K562 (cell line): ENCODE data around the gene NRARP. TPM values are rescaled to one million over a fixed set of nuclear protein-coding genes. Genes with fewer than 3 reads are reported as not detected.

ENCODE experiments used
- DACH1 ChIP-seq: fragments of 450-650 bp; IDR thresholded peaks from 2 replicates; pipeline ENCODE4 v1.6.1; 2018; ENCODE audit not compliant: partially characterized antibody
- TEAD2 ChIP-seq: fragments of 450-650 bp; IDR thresholded peaks from 2 replicates; pipeline ENCODE4 v1.6.1; 2016; ENCODE audit warnings: missing genetic modification characterization, control low read depth, missing compliant biosample characterization
- polyA plus RNA-seq, 8 experiments: library from polyadenylated mRNA; depleted of rRNA in 4 of 8; stranded (reverse) in 5 of 8; unstranded in 3 of 8; fragments of >200 nt; fragmentation: Nextera tagmentation in 2 of 8; fragmentation: Illumina TruSeq in 1 of 8; extraction: Ambion mirVana in 2 of 8; extraction: Trizol in 1 of 8; gene quantifications; 2 replicates each; pipeline versions ENCODE4 v1.2.1 to v1.2.3, GENCODE V29; 2011 to 2014; ENCODE audit warnings: inconsistent platforms in 1 of 8, missing spikeins in 1 of 8
- total RNA-seq, 7 experiments: library from RNA; depleted of rRNA in 6 of 7; stranded (reverse); fragments of >200 nt in 6 of 7; fragmentation: Illumina TruSeq in 2 of 7; extraction: Trizol in 2 of 7; gene quantifications; 2 replicates each; pipeline versions ENCODE4 v1.2.1 to v1.2.3, GENCODE V29; 2011 to 2021; ENCODE audit warnings: low replicate concordance in 1 of 7
- TF ChIP-seq, protein P1 (sequence below), 2 experiments: fragments of 150-350 bp in 1 of 2; IDR thresholded peaks; 2 replicates each; pipeline ENCODE4 v1.6.1; 2012 to 2016; ENCODE audit warnings: low read depth in 2 of 2, low read length in 2 of 2, mild to moderate bottlenecking in 1 of 2, moderate library complexity in 1 of 2
- TF ChIP-seq, protein P2 (sequence below): fragments of 450-650 bp; IDR thresholded peaks from 2 replicates; pipeline ENCODE4 v1.6.1; 2016; ENCODE audit warnings: borderline replicate concordance

The NRARP gene
- total and polyA plus RNA-seq, 9 of the 15 experiments (the other 6 are each of a cell fraction or from before 2014, with no cell fraction given), result 2.0 to 24.5 (median 7.2) TPM; not detected in 2

DNA sequence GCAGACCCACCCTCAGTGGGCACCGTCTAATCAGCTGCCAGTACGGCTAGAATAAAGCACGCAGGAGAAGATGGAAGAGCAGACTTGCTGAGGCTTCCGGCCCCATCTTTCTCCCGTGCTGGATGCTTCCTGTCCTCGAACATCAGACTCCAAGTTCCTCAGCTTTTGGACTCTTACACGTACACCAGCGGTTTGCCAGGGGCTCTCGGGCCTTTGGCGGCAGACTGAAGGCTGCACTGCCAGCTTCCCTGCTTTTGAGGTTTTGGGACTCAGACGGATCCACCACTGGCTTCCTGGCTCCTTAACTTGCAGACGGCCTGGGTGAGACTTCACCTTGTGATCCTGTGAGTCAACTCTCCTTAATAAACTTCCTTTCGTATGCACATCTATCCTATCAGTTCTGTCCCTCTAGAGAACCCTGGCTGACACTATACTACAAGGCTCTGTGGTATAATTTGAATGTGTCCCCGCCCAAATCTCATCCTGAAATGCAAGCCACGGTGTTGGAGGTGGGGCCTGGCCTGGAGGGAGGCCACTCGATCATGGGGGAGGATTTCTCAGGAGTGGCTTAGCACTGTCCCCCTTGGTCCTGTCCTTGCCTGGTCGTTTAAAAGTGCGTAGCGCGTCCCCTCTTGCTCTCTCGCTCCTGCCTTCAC lies 31.1 kb upstream of the NRARP start (continued):
- TF ChIP-seq, protein P1, sequence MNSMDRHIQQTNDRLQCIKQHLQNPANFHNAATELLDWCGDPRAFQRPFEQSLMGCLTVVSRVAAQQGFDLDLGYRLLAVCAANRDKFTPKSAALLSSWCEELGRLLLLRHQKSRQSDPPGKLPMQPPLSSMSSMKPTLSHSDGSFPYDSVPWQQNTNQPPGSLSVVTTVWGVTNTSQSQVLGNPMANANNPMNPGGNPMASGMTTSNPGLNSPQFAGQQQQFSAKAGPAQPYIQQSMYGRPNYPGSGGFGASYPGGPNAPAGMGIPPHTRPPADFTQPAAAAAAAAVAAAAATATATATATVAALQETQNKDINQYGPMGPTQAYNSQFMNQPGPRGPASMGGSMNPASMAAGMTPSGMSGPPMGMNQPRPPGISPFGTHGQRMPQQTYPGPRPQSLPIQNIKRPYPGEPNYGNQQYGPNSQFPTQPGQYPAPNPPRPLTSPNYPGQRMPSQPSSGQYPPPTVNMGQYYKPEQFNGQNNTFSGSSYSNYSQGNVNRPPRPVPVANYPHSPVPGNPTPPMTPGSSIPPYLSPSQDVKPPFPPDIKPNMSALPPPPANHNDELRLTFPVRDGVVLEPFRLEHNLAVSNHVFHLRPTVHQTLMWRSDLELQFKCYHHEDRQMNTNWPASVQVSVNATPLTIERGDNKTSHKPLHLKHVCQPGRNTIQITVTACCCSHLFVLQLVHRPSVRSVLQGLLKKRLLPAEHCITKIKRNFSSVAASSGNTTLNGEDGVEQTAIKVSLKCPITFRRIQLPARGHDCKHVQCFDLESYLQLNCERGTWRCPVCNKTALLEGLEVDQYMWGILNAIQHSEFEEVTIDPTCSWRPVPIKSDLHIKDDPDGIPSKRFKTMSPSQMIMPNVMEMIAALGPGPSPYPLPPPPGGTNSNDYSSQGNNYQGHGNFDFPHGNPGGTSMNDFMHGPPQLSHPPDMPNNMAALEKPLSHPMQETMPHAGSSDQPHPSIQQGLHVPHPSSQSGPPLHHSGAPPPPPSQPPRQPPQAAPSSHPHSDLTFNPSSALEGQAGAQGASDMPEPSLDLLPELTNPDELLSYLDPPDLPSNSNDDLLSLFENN (IDR thresholded peaks at IDR 0.05; ENCODE audit: low read depth in 2 of 2, low read length in 2 of 2), result no peak
- TF ChIP-seq DACH1 (no peak), TEAD2 (tag) (no peak)
- TF ChIP-seq, protein P2, sequence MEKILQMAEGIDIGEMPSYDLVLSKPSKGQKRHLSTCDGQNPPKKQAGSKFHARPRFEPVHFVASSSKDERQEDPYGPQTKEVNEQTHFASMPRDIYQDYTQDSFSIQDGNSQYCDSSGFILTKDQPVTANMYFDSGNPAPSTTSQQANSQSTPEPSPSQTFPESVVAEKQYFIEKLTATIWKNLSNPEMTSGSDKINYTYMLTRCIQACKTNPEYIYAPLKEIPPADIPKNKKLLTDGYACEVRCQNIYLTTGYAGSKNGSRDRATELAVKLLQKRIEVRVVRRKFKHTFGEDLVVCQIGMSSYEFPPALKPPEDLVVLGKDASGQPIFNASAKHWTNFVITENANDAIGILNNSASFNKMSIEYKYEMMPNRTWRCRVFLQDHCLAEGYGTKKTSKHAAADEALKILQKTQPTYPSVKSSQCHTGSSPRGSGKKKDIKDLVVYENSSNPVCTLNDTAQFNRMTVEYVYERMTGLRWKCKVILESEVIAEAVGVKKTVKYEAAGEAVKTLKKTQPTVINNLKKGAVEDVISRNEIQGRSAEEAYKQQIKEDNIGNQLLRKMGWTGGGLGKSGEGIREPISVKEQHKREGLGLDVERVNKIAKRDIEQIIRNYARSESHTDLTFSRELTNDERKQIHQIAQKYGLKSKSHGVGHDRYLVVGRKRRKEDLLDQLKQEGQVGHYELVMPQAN, result no peak
